ENCODE results near the gene CLP1.

- TF ChIP-seq CTCF (conservative IDR thresholded peaks at IDR 0.05; ENCODE audit: low read length) (peak; percentile 52), EZH2phosphoT487 (IDR thresholded peaks at IDR 0.05; ENCODE audit: borderline replicate concordance) (no peak)
Measured at GRCh38 chr11:57662893-57663292, 5.3 kb downstream of the CLP1 start.
